MCF 10A (cell line): ENCODE results near the gene CROCC. TPM values are rescaled to one million over a fixed set of nuclear protein-coding genes. Genes with fewer than 3 reads are reported as not detected.
"Not testable (repeated sequence)": the region's sequence is repeated elsewhere in the genome, so short reads cannot be mapped to it uniquely, and the experiment has no call there.

ENCODE experiments used
- BruUV-seq: library from RNA; stranded (reverse); fragments of 400-500 nt; replicated peaks from 2 replicates; lab custom pipeline; 2021; lab: Mats Ljungman, UMichigan
- CTCF ChIA-PET: fragments of 300-600 bp; sonication (Branson Sonifier 250); formaldehyde crosslinking; extraction: SDS; loops from one replicate; lab custom pipeline; 2021; ENCODE audit warnings: antibody characterized with exemption, inconsistent platforms; lab: Yijun Ruan, JAX
- POLR2A ChIA-PET: fragments of 300-600, 350-650 bp; sonication (Branson Sonifier 250); formaldehyde crosslinking; extraction: SDS; loops from one replicate; lab custom pipeline; 2020; ENCODE audit warnings: antibody characterized with exemption, inconsistent platforms; lab: Yijun Ruan, JAX
- DNase-seq: peaks from one replicate; pipeline ENCODE4 v3.0.0-alpha.2; 2018; ENCODE audit not compliant: unreplicated experiment
- H3K27ac Mint-ChIP-seq: one replicate; pipeline ENCODE4 v1.8.0; 2022; ENCODE audit warnings: mild to moderate bottlenecking, low read depth, mixed read lengths; ENCODE audit not compliant: unreplicated experiment
- H3K27me3 Mint-ChIP-seq: one replicate; pipeline ENCODE4 v1.8.0; 2022; ENCODE audit warnings: mixed read lengths; ENCODE audit not compliant: insufficient read depth, unreplicated experiment
- H3K36me3 Mint-ChIP-seq: one replicate; pipeline ENCODE4 v1.8.0; 2022; ENCODE audit warnings: mild to moderate bottlenecking, moderate library complexity, mixed read lengths; ENCODE audit not compliant: insufficient read depth, unreplicated experiment
- H3K4me1 Mint-ChIP-seq: one replicate; pipeline ENCODE4 v1.8.0; 2022; ENCODE audit warnings: mixed read lengths; ENCODE audit not compliant: insufficient read depth, unreplicated experiment
- H3K4me3 Mint-ChIP-seq: one replicate; pipeline ENCODE4 v1.8.0; 2022; ENCODE audit warnings: mild to moderate bottlenecking, moderate library complexity, mixed read lengths; ENCODE audit not compliant: unreplicated experiment
- H3K9me3 Mint-ChIP-seq: one replicate; pipeline ENCODE4 v1.8.0; 2022; ENCODE audit warnings: mixed read lengths; ENCODE audit not compliant: unreplicated experiment
- intact Hi-C: fragments of 100-400 bp; cut with micrococcal nuclease; formaldehyde crosslinking; loops from 2 replicates; pipeline ENCODE4 v1.14.1; 2022
- total RNA-seq: library from RNA; stranded (reverse); gene quantifications from 2 replicates; pipeline ENCODE4 v1.2.3, GENCODE V29; 2022

The CROCC gene
- total RNA-seq, 1 experiment from 2014 or later, result 9.6 TPM

GRCh38 chr1:16892978-16893525 is 28.7 kb upstream of the CROCC start:
- H3K27me3 Mint-ChIP-seq, H3K27ac Mint-ChIP-seq, DNase-seq, H3K4me3 Mint-ChIP-seq, intact Hi-C loops, BruUV-seq, H3K9me3 Mint-ChIP-seq: not testable (repeated sequence)
- ChIA-PET POLR2A (interaction anchor here (1.8 kb wide), 1 partner anchor 11 kb away, joined by 9 read pairs; no protein-coding TSS in a partner anchor), CTCF (interaction anchor here (0.6 to 1.1 kb wide), 2 partner anchors 184 to 200 kb away, joined by 3 to 4 read pairs; no protein-coding TSS in a partner anchor)
- Mint-ChIP-seq H3K4me1 (peaks cover 12% of the 10 kb centered on the region), H3K36me3 (peaks cover 16% of the 10 kb centered on the region)

DNA sequence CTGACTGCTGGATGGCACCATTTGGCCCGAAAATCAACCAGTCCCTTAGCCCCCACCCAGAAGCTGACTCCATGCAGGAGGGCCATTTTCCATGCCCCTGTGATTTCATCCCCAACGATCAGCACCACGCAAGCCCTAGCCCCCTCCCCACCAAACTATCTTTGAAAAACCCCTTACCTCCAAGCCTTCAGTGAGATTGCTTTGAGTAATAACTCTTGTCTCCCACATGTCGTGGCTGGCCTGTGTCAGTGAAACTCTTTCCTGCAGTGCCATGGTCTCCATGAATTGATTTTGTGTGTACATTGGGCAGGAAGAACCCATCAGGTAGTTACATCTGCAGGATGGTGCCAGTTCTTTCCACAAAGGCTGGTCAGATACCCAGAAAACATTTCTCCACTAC is 27.9 kb upstream of the CROCC start:
- H3K27me3 Mint-ChIP-seq, intact Hi-C loops, BruUV-seq, H3K27ac Mint-ChIP-seq, H3K9me3 Mint-ChIP-seq, CTCF ChIA-PET, DNase-seq, POLR2A ChIA-PET, H3K4me3 Mint-ChIP-seq: not testable (repeated sequence)
- peaks cover 16% of the 10 kb centered on the region for H3K36me3 Mint-ChIP-seq
- peaks cover 12% of the 10 kb centered on the region for H3K4me1 Mint-ChIP-seq

DNA sequence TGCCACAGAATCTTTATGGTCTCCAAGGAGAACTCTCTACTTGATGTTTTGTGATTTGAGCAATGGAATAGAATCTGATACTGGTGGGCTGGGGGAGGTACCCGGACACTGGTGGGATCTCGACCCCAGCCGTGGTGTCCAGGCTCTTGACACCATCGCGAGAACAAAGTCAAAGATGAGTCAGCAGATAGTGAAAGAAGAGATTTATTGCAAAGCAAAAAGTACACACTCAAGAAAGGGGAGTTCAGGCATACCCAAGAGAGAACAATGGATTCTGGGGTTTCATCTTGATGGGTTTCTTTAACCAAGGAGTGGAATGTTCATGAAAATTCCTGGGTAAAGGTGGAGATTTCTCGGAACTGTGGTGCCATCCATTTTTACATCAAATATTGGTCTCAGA is 27.4 kb upstream of the CROCC start:
- BruUV-seq, CTCF ChIA-PET, H3K27ac Mint-ChIP-seq, H3K9me3 Mint-ChIP-seq, POLR2A ChIA-PET, DNase-seq, H3K27me3 Mint-ChIP-seq, intact Hi-C loops: not testable (repeated sequence)
- peaks cover 16% of the 10 kb centered on the region for H3K36me3 Mint-ChIP-seq
- peaks cover 12% of the 10 kb centered on the region for H3K4me1 Mint-ChIP-seq
- H3K4me3 Mint-ChIP-seq, result peak overlapping the region; percentile 38

GRCh38 chr1:16895233-16895597 is 26.5 kb upstream of the CROCC start:
- H3K4me3 Mint-ChIP-seq, result peak overlapping the region; percentile 60
- H3K36me3 Mint-ChIP-seq, result peaks cover 16% of the 10 kb centered on the region
- ChIA-PET POLR2A (interaction anchor here (1.8 kb wide), 1 partner anchor 10 kb away, joined by 38 read pairs; no protein-coding TSS in a partner anchor), CTCF (interaction anchor here (0.6 kb wide), 1 partner anchor 1504 kb away, joined by 3 read pairs; no protein-coding TSS in a partner anchor)
- intact Hi-C loops, H3K27me3 Mint-ChIP-seq, H3K9me3 Mint-ChIP-seq, DNase-seq: not testable (repeated sequence)
- peak overlapping the region; percentile 96 for H3K27ac Mint-ChIP-seq
- BruUV-seq, result TSS peak; percentile 97
- peaks cover 12% of the 10 kb centered on the region for H3K4me1 Mint-ChIP-seq

DNA sequence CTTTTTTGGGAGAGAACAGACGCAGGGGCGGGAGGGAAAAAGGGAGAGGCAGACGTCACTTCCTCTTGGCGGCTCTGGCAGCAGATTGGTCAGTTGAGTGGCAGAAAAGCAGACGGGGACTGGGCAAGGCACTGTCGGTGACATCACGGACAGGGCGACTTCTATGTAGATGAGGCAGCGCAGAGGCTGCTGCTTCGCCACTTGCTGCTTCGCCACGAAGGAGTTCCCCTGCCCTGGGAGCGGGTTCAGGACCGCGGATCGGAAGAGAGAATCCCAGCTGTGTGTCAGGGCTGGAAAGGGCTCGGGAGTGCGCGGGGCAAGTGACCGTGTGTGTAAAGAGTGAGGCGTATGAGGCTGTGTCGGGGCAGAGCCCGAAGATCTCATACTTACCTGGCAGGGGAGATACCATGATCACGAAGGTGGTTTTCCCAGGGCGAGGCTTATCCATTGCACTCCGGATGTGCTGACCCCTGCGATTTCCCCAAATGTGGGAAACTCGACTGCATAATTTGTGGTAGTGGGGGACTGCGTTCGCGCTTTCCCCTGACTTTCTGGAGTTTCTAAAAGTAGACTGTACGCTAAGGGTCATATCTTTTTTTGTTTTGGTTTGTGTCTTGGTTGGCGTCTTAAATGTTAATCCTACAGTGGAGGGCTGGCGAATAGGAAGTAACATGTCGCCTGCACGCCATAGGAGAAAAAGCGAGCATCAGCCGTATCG is 26.0 kb upstream of the CROCC start, which contains the start of gene RNU1-2:
TSS of gene RNU1-2 (plus strand) at position 383 of the 718 bp plus-strand sequence.
- POLR2A ChIA-PET, result interaction anchor here (0.7 to 1.8 kb wide), 7 partner anchors 9 to 723 kb away, joined by 3 to 38 read pairs (median 4); no protein-coding TSS in a partner anchor
- Mint-ChIP-seq H3K4me3 (peak within 1 kb of the TSS; percentile 70), H3K36me3 (peaks cover 16% of the 10 kb centered on the region), H3K4me1 (peaks cover 12% of the 10 kb centered on the region), H3K27ac (peak within 1 kb of the TSS; percentile 96)
- H3K27me3 Mint-ChIP-seq, BruUV-seq, CTCF ChIA-PET, H3K9me3 Mint-ChIP-seq: not testable (repeated sequence)
- intact Hi-C loops, result loop anchor here (1.0 to 2.0 kb wide), 2 partner anchors 9 to 275 kb away; no protein-coding TSS in a partner anchor
- DNase-seq, result peak; percentile 98

- peaks cover 16% of the 10 kb centered on the region for H3K36me3 Mint-ChIP-seq
- peaks cover 12% of the 10 kb centered on the region for H3K4me1 Mint-ChIP-seq
- CTCF ChIA-PET, H3K9me3 Mint-ChIP-seq, H3K27me3 Mint-ChIP-seq: not testable (repeated sequence)
- POLR2A ChIA-PET, result interaction anchor here (0.7 to 1.8 kb wide), 8 partner anchors 9 to 723 kb away, joined by 3 to 38 read pairs (median 4); no protein-coding TSS in a partner anchor
- H3K4me3 Mint-ChIP-seq, result peak overlapping the region; percentile 70
- intact Hi-C loops, result loop anchor here (1.0 to 2.0 kb wide), 2 partner anchors 8 to 276 kb away; no protein-coding TSS in a partner anchor
- DNase-seq, result peak; percentile 80
- BruUV-seq, result TSS peak; percentile 97
- H3K27ac Mint-ChIP-seq, result peak overlapping the region; percentile 96
Measured at GRCh38 chr1:16896316-16897055, 25.2 kb upstream of the CROCC start.

GRCh38 chr1:16897653-16898052 is 24.1 kb upstream of the CROCC start:
- CTCF ChIA-PET, result interaction anchor here (0.6 to 0.8 kb wide), 2 partner anchors 82 to 277 kb away, joined by 3 to 6 read pairs; no protein-coding TSS in a partner anchor
- Mint-ChIP-seq H3K4me3 (peak overlapping the region; percentile 47), H3K36me3 (peaks cover 16% of the 10 kb centered on the region), H3K4me1 (peaks cover 12% of the 10 kb centered on the region), H3K27ac (peak overlapping the region; percentile 96)
- intact Hi-C loops, result loop anchor here (2.0 kb wide), 1 partner anchor 277 kb away; no protein-coding TSS in a partner anchor
- H3K27me3 Mint-ChIP-seq, DNase-seq, BruUV-seq, H3K9me3 Mint-ChIP-seq, POLR2A ChIA-PET: not testable (repeated sequence)

- intact Hi-C loops, DNase-seq, POLR2A ChIA-PET, H3K27me3 Mint-ChIP-seq, H3K4me3 Mint-ChIP-seq, BruUV-seq, H3K9me3 Mint-ChIP-seq: not testable (repeated sequence)
- peak overlapping the region; percentile 96 for H3K27ac Mint-ChIP-seq
- CTCF ChIA-PET, result interaction anchor here (0.8 kb wide), 1 partner anchor 277 kb away, joined by 6 read pairs; no protein-coding TSS in a partner anchor
- peaks cover 20% of the 10 kb centered on the region for H3K36me3 Mint-ChIP-seq
- H3K4me1 Mint-ChIP-seq, result peaks cover 17% of the 10 kb centered on the region
Measured at GRCh38 chr1:16898298-16898697, 23.4 kb upstream of the CROCC start.
